Activated CD4-positive, alpha-beta T cell treated with anti-CD3 and anti-CD28 coated beads, Interleukin-2, amount 50 U/mL, for 24 hours (primary cell): Measurements from ENCODE around the gene GPHN.
"Not testable (repeated sequence)": the region's sequence is repeated elsewhere in the genome, so short reads cannot be mapped to it uniquely, and the experiment has no call there.

Source experiments
- DNase-seq, 2 donors: peaks; one replicate each; pipeline ENCODE4 v3.0.0-alpha.2; 2020; ENCODE audit warnings: low read depth in 1 of 2, low spot score in 1 of 2

The GPHN gene

DNA sequence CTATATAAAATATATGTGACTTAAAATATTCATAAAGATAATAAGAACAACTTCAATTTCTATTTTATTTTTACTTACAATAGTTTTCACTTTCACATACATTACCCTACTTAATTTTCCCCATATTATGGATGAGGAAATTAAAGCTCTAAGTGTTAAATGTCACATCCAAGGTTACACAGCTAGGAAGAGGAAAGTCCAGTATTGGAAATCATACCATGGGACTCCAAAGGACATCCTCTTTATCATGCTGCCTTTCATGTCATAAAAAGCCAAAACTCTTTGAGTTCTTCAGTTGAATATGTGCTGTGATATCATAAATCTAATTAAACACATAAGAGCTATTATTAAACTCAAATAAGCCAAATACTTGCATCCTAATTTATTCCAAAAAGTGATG is 508.9 kb downstream of the GPHN start:
- DNase-seq = no peak

DNA sequence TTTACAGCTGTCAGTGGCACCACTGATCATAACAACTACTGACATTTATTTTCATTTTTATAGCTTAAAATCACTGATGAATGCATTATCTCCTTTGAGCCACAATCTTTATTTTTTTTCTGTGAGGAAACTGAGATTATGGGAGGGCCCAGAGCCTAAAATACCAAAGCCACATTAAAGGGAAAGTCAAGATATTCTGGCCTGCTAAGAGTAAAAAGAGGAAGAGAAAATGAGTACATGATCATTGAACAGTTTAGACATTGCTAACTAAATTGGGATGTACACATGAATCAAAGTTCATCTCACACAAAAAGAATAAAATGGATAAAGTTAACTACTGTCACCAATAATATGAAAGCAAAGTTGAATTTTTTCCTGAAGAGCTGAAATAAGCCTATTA is 510.8 kb downstream of the GPHN start:
- no peak for DNase-seq

DNA sequence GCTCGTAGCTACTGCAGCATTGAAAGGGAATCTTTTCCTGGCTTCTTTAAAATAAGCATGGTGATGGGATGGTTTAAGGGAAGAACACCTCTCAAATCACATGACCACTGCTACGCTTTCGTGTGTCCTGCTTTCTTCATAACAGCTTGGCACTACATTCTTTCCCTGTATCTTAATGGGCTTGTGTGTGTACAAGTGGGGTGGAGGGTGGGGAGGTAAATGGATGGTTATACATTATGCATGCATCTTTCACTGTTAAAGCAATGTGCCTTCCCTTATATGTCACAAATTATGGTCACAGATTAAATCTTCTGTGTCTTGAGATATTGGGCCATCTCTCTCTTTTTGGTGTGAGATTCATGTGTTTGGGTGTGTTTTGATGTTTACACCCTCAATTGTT is 511.8 kb downstream of the GPHN start:
- no peak for DNase-seq

DNA sequence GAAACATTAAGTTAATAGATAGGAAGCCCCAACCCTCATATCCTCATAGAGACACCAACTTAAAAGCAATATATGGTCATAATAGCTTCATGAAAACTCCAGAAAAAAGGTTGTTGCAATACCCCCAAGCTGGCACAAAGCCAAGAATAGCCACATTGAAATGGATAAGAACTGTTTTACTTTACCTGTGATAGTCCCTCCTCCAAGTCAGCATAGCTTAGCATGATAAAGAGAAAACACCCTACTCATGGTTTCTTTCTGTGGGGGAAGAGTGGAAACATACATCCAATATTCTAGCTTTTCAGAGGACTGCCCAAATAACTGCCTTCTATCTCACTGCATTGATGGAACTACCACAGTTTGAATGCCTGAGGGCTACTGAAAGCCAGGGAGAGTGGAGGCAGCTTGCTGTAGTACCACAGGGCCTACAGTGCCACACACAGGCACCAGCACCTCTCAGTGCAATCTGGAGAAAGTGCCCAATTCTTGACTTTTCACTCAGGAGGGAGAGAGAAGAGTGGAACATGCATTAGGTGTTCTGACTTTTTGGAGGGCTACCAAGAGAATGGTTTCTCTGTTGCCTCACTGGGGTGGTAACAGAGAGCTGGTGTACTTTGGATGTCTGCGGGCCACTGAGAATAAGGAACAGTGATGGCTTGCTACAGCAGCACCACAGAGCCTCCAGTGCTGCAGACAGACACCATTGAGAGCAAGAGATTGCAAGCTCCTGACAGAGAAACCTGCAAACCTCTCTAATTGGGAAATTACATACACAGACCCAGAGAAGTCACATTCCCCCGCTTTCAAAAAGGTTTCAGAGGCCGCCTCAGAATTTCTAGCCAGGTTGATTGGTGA is 524.2 kb downstream of the GPHN start:
- DNase-seq = no peak

DNA sequence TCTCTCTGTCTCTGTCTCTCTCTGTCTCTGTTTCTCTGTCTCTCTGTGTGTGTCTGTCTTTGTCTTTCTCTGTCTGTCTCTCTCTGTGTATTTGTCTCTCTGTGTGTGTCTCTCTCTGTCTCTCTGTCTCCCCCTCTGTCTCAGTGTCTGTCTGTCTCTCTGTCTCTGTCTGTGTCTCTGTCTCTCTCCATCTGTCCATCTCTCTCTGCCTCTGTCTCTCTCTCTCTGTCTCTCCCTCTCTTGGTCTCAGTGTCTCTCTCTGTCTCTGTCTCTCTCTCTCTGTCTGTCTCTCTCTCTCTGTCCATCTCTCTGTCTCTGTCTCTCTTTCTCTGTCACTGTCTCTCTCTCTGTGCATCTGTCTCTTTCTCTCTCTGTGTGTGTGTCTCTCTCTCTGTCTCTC is 537.5 kb downstream of the GPHN start:
- no peak for DNase-seq

DNA sequence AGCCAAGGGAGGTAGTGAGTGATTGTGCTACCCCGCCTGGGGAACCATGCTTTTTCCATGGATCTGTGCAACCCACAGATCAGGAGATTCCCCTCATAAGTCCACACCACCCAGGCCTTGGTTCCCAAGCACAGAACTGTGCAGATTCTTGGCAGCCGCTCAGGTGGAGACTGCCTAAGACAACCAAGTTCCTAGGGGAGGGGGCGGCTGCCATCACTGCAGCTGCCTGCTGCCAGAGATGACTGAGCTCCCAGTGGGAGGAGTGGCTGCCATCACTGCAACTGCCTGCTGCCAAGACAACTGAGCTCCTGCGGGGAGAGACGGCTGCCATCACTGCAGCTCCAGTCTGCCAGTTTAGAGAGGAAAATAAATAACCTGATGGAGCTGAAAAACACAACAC is 542.9 kb downstream of the GPHN start:
- no peak for DNase-seq

DNA sequence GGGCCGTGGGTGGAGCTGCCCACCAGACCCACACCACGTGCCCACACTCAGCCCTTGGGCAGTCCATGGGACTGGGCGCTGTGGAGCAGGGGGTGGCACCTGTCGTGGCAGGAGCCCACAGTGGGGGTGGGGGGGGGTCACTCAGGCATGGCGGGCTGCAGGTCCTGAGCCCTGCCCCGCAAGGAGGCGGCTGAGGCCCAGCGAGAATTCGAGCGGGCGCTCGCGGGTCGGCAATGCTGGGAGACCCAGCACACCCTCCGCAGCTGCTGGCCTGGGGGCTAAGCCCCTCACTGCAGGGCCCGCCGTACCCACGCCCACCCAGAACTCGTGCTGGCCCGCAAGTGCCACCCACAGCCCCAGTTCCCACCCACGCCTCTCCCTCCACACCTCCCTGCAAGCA is 548.7 kb downstream of the GPHN start:
- DNase-seq = no peak

DNA sequence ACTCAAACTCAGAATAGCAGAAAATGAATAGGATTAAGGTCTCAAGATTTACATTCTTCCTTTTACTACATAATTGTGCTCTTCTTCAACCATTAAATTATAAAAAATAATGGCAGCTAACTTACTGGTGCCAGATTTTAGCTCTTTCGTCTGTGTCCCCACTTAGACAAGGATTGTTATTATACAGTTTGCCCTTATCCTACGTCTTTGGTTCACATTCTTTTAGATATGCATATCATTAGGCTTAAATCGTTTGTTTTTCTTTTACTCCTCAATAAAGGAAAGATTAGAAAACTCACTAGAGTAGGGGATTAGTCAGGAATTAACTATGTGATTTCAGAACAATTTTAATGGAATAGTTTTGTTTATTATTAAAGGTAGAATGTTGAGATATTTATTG is 551.6 kb downstream of the GPHN start:
- no peak for DNase-seq

DNA sequence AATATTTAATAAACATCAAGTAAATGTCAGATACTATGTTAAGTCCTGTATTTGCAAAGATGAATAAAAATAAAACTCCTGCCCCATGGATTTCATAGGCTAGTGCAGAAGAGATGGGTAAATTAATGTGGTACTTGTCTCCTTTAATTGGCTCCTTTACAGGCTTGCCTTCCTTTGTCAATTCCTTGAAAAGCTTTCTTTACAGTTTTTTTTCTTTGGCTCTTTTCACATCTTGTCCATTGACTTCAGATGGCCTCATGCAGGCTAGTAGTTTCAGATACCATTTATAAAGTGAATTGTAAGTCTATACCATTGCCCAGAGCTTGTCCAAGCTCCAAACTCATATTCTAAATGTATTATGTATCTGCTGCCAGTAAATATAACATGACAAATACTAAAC is 552.6 kb downstream of the GPHN start:
- no peak for DNase-seq

DNA sequence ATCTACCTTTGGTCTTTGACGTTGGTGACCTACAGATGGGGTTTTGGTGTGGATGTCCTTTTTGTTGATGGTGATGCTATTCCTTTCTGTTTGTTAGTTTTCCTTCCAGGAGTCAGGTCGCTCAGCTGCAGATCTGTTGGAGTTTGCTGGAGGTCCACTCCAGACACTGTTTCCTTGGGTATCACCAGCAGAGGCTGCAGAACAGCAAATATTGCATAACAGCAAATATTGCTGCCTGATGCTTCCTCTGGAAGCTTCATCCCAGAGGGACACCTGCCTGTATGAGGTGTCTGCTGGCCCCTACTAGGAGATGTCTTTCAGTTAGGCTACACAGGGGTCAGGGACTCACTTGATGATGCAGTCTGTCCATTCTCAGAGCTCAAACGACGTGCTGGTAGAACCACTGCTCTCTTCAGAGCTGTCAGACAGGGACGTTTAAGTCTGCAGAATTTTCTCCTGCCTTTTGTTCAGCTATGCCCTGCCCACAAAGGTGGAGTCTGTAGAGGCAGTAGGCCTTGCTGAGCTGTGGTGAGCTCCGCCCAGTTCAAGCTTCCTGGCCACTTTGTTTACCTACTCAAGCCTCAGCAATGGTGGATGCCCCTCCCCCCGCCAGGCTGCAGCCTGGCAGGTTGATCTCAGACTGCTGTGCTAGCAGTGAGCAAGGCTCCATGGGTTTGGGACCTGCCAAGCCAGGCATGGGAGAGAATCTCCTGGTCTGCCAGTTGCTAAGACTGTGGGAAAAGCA is 559.3 kb downstream of the GPHN start:
- DNase-seq = not testable (repeated sequence)

DNA sequence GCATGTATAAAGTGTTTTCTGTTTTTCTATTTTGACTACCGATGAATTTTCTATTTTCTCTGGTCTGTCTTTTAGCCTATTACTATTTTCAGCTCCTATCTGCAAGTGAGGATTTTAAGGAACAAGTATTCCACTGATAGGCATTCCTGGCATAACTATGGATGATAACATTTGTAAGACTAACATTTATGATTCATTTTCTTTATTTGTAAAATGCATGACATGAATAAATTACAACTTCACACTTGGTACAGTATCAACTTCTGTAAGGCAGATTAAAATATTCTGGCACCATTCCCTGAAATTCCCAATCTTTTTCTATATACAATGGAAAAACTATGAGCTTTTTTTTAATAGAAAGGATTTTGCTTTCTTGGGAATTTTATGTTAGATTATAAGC is 560.3 kb downstream of the GPHN start:
- no peak for DNase-seq

DNA sequence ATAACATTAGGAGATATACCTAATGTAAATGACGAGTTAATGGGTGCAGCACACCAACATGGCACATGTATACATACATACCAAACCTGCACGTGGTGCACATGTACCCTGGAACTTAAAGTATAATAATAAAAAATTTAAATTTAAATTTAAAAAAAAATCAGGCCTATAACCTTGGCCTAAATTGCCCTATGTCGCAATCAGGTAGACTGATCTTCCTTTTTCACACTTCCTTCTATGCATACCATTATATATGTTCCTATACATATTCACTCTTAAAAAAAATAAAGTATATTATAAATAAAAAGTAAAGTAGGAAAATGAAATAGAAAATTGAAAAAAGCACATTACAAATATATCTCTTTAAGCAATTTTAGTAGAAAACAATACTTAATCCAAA is 563.6 kb downstream of the GPHN start:
- no peak for DNase-seq

DNA sequence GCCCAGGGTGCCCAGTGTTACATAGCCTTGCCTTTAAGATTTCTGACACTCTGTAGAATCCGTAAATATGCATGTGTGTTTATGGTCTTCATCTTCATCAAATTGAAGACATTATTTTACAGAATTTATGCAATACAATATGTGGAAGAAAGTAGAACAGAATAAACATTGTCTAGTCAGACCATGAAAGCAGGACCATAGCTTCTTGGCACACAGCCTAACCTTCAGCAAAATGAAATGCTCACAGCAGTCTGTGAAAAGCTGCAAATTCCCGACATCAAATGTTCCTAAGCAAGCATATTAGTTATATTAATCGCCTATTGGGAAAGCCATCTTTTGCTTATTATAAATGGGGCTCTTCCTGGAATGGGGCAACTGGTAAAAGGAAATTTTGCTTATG is 570.0 kb downstream of the GPHN start:
- no peak for DNase-seq

DNA sequence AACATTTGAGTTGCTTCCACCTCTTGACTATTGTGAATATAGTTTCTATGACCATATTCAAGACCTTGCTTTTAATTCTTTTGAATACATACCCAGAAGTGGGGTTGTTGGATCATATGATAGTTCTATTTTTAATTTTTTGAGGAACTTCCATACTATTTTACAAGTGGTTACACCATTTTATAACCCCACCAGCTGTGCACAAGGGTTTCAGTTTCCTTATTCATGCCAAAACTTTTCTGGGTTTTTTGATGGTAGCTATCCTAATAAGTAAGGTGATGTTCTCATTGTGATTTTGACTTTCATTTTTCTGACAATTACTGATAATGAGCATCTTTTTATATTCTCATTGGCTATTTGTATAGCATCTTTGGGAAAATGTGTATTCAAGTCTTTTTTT is 571.9 kb downstream of the GPHN start:
- no peak for DNase-seq

DNA sequence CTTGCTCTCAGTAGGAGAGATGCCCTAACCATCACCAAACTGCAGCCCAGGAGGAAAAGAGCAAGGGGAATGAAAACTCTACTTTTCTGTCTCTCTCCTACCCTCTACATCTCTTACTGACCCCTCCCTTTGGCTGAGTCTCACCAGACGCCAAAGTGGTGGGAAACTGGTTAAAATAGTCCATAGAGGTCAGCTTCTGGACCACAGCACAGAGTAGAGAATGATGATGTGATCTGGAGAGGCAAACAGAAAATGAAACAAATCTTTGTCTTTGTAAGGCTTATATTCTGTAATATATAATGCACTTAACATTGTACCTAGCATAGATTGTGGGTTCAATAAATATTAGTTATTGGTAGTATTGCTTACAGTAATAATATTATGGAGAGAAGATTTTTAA is 600.3 kb downstream of the GPHN start:
- no peak for DNase-seq

DNA sequence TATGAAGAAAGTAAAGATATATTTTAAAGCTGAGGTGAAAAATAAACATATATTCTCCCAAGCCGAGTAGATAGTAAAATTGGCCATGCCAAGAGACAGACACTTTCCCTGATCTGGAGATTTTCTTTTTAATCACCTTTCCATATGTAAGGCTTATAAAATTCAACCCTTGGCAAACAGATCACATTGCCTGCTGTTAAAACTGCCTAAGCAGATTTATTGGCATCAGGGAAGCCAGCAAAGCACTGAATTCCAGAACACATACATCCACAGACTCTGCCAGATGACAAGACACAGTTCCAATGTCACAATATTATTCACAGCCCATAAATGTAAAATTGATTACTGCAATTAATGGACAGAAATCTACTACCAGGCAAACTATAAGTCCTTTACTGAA is 603.1 kb downstream of the GPHN start:
- no peak for DNase-seq

DNA sequence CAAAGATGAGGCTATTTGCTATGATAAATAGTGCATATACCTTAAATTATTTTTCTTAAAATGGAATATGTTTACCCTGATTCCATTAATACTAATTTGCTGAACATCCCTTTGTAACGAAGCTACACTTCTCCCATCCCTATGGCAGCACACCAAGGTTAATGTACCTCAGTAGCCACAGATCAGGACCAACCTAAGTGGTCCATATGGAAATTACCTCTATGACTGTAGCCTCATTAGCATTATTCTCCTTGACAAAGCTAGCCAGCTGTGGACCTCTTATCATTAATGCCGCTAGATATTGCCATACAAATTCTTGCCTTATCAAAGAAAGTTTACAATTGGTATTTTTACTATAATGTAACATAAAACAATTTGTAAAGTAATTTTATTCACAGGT is 604.4 kb downstream of the GPHN start:
- DNase-seq = no peak

DNA sequence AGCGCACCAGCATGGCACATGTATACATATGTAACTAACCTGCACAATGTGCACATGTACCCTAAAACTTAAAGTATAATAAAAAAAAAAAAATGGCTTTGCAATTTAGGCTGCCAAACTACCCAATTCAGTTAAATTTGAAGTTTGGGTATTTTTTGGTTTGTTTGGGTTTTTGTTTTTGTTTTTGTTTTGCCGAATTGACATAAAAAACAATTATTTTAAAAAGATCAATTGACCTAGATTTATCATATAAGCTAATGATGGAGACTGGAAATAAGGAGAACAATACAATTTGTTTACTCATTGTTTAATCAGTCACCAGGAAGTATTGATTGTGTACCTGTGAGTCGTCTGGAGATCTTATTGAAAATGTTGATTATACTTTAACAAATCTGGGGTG is 619.2 kb downstream of the GPHN start:
- no peak for DNase-seq

DNA sequence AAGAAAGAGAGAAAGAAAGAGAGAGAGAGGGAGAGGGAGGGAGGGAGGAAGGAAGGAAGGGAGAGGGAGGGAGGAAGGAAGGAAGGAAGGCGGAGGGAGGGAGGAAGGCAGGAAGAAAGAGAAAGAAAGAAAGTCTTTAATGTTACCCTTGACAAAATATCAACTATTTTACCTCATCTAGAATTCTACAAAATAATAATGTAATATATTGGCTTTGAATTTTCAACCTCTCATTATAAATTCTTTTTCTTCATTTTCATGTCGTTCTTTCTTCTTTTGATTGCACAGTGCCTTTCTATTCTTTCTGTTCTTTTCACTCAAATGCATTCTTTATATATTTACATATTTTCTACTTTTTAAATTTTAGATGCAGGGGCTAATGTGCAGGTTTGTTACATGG is 621.8 kb downstream of the GPHN start:
- DNase-seq = no peak

DNA sequence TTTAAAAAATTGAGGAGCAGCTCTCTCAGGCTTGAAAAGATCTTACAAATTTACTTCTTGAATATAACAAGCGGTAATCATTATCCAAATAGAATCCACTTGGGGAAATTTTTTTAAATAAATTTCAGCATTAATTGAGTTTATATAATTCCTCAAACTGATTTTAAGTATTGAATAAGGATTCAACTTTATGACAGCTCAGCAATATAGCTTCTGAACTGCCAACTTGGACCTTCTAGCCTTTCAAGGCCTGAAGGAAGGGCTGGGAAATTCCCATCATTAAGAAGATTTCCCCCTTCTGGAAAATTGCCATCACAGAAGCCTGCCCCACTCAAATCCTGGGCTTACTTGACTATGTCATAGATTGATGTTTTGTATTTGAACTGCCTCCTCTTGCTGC is 623.7 kb downstream of the GPHN start:
- no peak for DNase-seq

DNA sequence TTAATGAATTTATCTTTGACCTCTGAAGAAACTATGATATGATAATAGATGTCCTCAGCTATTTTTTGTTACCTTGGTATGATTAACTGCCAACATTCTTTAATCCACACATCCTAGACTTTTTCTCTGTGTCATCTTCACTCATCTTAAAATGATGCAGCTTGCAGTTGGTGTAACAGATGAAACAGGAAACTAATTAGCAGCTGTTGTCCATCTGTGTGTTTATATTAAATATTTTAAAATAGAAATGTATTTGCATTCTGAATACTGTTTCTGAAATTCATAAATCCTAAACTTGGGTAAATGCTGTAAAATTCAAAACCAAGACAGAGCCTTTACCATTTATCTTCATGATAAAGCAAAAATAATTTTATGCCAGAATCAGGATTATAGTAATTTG is 625.2 kb downstream of the GPHN start:
- no peak for DNase-seq

DNA sequence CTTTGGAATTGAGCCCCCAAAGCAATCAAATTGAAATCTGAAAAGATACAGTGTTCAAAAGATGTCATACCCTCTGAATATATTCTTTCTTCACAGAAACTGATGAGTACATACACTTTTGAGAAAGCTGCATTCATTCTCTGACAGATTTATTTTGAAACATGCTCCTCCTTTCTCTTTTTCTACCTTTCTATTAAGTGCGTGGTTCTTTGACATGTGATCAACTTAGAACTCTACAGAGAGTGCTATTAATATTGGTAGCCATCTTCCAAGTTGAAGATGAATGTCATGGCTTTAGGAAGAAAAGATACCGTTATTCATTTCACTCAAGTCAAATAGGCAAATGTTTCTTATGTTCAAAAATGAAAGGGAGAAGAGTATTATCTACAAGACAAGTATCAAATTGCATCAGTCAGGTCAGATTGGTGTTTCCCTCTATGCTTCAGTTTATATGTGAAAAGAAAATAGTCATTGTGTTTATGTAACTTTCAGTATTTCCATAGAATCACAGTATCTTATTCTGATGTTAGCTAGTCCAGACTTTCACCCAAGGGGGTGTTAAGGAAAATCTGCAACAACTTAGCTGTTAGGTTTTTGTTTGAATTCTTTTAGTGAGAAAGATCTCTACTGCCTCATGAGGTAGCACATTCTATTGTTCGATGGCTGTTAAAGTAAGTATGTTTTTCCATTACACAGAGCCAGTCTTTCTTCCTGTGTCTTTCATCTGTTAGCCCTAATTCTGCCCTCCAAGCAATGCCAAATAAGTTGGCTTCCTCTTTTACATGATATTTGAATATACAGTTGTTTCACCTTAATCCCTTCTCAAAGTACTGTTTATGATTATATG is 625.9 kb downstream of the GPHN start:
- DNase-seq = no peak
